NB4 (cell line): ENCODE measurements around the gene KMT2C.
"Not testable (repeated sequence)": the region's sequence is repeated elsewhere in the genome, so short reads cannot be mapped to it uniquely, and the experiment has no call there.

Source experiments
- DNase-seq: peaks from one replicate; pipeline ENCODE4 v3.0.0; 2010; ENCODE audit warnings: low read depth
- H3K4me3 ChIP-seq: one replicate; pipeline ENCODE4 v1.5.1; 2011; ENCODE audit warnings: mild to moderate bottlenecking, low read depth, low read length, moderate library complexity
- CTCF ChIP-seq: IDR thresholded peaks from one replicate; pipeline ENCODE4 v1.5.1; 2012; ENCODE audit warnings: low read depth, low read length
- MYC ChIP-seq: IDR thresholded peaks from 2 replicates; pipeline ENCODE4 v1.6.1; 2011; ENCODE audit warnings: low read depth, low read length
- POLR2A ChIP-seq: IDR thresholded peaks from 2 replicates; pipeline ENCODE4 v1.6.1; 2011; ENCODE audit warnings: mild to moderate bottlenecking; ENCODE audit not compliant: insufficient read length; ENCODE audit errors: extremely low read depth
- TF ChIP-seq, protein P1 (sequence below): IDR thresholded peaks from 2 replicates; pipeline ENCODE4 v1.6.1; 2011; ENCODE audit warnings: low read depth, low read length

The KMT2C gene

DNA sequence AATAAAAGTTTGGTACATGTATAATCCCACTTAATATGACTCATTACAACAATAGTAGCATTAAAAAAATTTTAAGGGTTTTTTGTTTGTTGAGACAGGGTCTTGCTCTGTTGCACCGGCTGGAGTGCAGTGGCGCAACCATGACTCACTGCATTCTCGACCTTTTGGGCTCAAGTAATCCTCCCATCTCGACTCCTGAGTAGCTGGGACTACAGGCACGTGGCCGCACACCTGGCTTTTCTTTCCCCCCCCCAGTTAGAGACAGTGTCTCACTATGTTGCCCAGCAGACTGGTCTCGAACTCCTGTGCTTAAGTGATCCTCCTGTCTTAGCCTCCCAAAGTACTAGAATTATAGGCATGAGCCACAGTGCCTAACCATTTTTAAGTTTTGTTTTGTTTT lies 40.7 kb downstream of the KMT2C start:
- DNase-seq: peak; percentile 48
- TF ChIP-seq MYC: no peak
- no peak for TF ChIP-seq CTCF
- TF ChIP-seq POLR2A: no peak
- TF ChIP-seq, protein P1, sequence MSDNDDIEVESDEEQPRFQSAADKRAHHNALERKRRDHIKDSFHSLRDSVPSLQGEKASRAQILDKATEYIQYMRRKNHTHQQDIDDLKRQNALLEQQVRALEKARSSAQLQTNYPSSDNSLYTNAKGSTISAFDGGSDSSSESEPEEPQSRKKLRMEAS: no peak
- no peak overlapping the region for H3K4me3 ChIP-seq

- not testable (repeated sequence) for H3K4me3 ChIP-seq
- DNase-seq: peak; percentile 41
Observed at GRCh38 chr7:152394214-152394613, 41.6 kb downstream of the KMT2C start.

DNA sequence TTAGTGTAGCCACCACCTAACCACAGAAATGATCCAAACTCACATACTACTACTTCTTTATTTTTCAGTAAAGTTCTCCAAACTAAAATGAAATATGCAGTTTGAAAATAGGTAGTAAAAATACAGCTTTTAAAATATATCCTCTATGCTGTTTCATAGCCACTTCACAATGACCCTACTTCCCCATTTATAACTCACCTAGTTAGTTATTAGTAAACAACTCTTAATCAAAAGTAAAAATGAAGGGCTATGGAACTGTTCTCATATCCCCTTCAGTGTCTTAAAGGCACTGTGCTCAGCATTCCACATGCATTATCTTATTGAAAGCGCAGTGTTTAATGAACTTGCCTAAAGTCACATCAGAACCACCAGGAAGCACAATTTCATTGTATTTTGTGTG lies 43.5 kb downstream of the KMT2C start:
- TF ChIP-seq, protein P1: no peak
- no peak for TF ChIP-seq MYC
- TF ChIP-seq CTCF: no peak
- TF ChIP-seq POLR2A: no peak
- no peak for DNase-seq
- H3K4me3 ChIP-seq: no peak overlapping the region

- not testable (repeated sequence) for H3K4me3 ChIP-seq, DNase-seq
Observed at GRCh38 chr7:152386136-152386764, 49.6 kb downstream of the KMT2C start.

GRCh38 chr7:152384235-152385200 lies 51.3 kb downstream of the KMT2C start:
- H3K4me3 ChIP-seq, DNase-seq: not testable (repeated sequence)

DNA sequence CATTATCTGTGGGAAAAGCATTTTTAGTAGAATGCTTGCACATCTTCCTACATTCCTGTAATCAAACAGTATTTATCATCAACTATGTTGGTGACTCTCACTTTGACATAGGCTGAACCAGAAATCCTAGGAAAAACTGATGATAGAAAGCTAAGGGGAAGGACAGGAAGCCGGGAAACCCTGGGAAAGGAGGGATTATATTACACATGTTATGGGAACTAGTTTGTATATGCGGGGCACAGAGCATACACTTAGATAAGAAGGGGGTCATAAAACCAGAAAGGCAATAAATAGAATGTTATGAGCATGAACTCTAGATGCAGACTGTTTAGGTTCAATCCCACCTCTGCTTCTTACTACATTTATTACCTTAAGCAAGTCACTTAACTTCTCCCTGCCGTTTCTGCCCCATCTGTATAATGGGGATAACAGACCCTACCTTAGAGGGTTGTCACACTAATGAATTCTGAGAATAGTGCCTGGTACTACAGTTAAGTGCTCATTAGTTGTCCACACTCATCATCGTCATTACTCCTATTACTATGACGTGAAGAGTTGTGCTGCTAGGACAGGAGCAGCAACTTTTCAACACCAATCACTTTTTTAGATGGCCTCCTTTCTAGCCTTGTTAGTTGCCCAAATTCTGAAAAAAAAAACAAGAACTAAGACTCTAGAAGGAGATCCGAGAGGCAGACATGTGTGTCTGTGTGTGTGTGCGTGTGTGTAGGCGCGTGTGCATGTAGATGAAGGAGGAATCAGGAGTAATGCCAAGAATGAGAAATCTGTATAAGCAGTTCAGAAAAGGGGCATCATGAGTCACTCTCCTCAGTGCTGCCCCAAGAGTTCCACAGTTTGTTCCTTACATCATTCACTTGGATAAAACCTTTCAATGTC lies 52.2 kb downstream of the KMT2C start:
- TF ChIP-seq MYC: no peak
- no peak for TF ChIP-seq CTCF
- TF ChIP-seq, protein P1: no peak
- no peak for TF ChIP-seq POLR2A
- no peak for DNase-seq
- no peak overlapping the region for H3K4me3 ChIP-seq

DNA sequence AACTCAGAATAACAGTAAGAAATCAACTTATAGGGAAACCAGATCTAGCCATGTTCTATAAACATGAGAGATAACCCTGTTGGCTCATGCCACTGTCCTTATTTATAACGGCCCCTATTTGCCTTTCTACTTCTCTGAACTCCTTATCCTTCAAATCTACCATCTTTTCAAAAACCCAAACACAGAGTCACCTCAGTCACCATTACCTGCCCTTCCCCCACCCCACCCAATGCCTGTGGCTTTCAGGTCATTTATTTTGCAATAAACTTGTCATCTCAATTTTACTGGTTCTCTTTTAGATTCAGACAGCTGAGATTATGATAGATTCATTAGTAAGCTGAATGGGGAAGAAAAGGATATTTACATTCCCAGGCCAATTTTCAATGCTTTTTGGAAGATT lies 53.6 kb downstream of the KMT2C start:
- TF ChIP-seq MYC (no peak), POLR2A (no peak), CTCF (no peak)
- TF ChIP-seq, protein P1: no peak
- DNase-seq: no peak
- no peak overlapping the region for H3K4me3 ChIP-seq

- not testable (repeated sequence) for H3K4me3 ChIP-seq, DNase-seq
Observed at GRCh38 chr7:152380931-152381578, 54.7 kb downstream of the KMT2C start.

GRCh38 chr7:152378497-152378896 lies 57.3 kb downstream of the KMT2C start:
- not testable (repeated sequence) for H3K4me3 ChIP-seq, DNase-seq
